Colonic mucosa (tissue), 4 donors: ENCODE measurements around the gene ACR. TPM values are rescaled to one million over a fixed set of nuclear protein-coding genes. Genes with fewer than 3 reads are reported as not detected.

ENCODE experiments used
- DNase-seq: peaks from one replicate; pipeline ENCODE4 v3.0.0-alpha.2; 2020
- H3K27ac ChIP-seq: fragments of 200-600 bp; one replicate; pipeline ENCODE4 v1.8.0; 2021
- H3K27me3 ChIP-seq: fragments of 200-600 bp; one replicate; pipeline ENCODE4 v1.8.0; 2021
- H3K36me3 ChIP-seq: fragments of 200-600 bp; one replicate; pipeline ENCODE4 v1.8.0; 2021
- H3K4me1 ChIP-seq: fragments of 200-600 bp; one replicate; pipeline ENCODE4 v1.8.0; 2021; ENCODE audit warnings: mild to moderate bottlenecking
- H3K4me3 ChIP-seq: fragments of 200-600 bp; one replicate; pipeline ENCODE4 v1.8.0; 2021
- H3K9ac ChIP-seq, 2 donors: one replicate each; pipeline ENCODE4 v1.7.0; 2013; ENCODE audit warnings: control low read depth in 2 of 2, low read depth in 2 of 2, low read length in 2 of 2
- H3K9me3 ChIP-seq: fragments of 200-600 bp; one replicate; pipeline ENCODE4 v1.8.0; 2021
- CTCF ChIP-seq: fragments of 200-600 bp; IDR thresholded peaks from one replicate; pipeline ENCODE4 v1.8.0; 2022; ENCODE audit warnings: antibody characterized with exemption, mild to moderate bottlenecking
- intact Hi-C: fragments of 100-400 bp; cut with DNase I; formaldehyde crosslinking; loops from one replicate; pipeline ENCODE4 v1.14.1; 2022
- total RNA-seq, 2 donors: library from RNA; stranded (reverse); fragmentation: NEBNext Ultra II Directional in 1 of 2; extraction: Animal tissue kit (Norgen Biotek cat#: 25700) in 1 of 2; gene quantifications; one replicate each; pipeline ENCODE4 v1.2.1, GENCODE V29; 2021
- donor health status: healthy.
- donor health status: DM: no; HTN: no; CAD: no.
- donor health status: DM: no; HTN: no; CAD: no.

Gene ACR
- total RNA-seq, 2 donors from 2014 or later = 0.77 to 0.80 TPM

DNA sequence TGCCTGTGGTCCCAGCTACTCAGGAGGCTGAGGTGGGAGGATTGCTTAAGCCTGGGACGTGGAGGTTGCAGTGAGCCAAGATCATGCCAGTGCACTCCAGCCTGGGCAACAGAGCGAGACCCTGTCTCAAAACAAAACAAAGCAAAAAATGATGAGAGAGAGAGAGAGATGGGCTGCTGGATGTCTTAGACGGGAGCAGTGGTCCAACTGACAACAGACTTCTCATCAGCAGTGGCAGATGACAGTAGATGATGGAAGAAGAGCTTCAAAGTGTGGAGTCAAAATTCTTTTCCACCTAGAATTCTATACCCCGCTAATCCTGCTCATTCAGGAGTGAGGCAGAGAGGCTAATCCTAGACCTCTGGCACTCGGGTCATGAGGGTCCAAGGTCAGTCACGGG lies 29.0 kb upstream of the ACR start:
- DNase-seq = no peak
- H3K36me3 ChIP-seq = no peaks in the 10 kb centered on the region
- no peaks in the 10 kb centered on the region for H3K4me1 ChIP-seq
- H3K4me3 ChIP-seq = no peak overlapping the region
- H3K27ac ChIP-seq = no peak overlapping the region
- H3K9me3 ChIP-seq = no peaks in the 10 kb centered on the region
- H3K27me3 ChIP-seq = no peaks in the 10 kb centered on the region
- intact Hi-C loops = no loop called here
- no peak overlapping the region for H3K9ac ChIP-seq
- no peak for TF ChIP-seq CTCF

DNA sequence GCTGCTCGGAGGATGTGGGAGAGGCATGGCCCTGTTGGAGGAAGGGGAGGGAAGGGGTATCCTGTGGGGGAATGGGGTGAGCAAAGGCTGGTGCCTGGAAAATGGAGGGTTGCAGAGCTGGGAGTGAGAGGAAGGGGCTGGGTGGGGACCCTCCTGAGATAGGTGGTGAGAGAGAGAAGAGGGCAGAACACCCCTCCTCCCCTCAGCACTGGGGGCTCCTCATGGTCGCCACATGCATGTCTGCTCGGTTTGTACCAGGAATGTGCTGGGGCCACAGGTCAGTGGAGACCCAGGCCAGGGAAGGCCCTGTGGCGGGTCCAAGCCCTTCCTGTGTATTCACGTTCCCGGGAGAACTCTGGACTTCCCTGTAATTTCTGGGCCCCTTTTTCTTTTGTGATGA lies 27.8 kb upstream of the ACR start:
- no peak for TF ChIP-seq CTCF
- intact Hi-C loops = no loop called here
- Histone ChIP-seq H3K36me3 (no peaks in the 10 kb centered on the region), H3K4me1 (no peaks in the 10 kb centered on the region), H3K27ac (no peak overlapping the region), H3K4me3 (no peak overlapping the region), H3K9me3 (no peaks in the 10 kb centered on the region), H3K27me3 (no peaks in the 10 kb centered on the region), H3K9ac (no peak overlapping the region)
- DNase-seq = no peak

- H3K27me3 ChIP-seq = no peaks in the 10 kb centered on the region
- intact Hi-C loops = no loop called here
- no peak for DNase-seq
- H3K36me3 ChIP-seq = no peaks in the 10 kb centered on the region
- no peak for TF ChIP-seq CTCF
- H3K4me1 ChIP-seq = no peaks in the 10 kb centered on the region
- H3K9me3 ChIP-seq = no peaks in the 10 kb centered on the region
- H3K4me3 ChIP-seq = no peak overlapping the region
- no peak overlapping the region for H3K27ac ChIP-seq
- H3K9ac ChIP-seq = no peak overlapping the region
These were observed 27.1 kb upstream of the ACR start for GRCh38 chr22:50710886-50711285.

DNA sequence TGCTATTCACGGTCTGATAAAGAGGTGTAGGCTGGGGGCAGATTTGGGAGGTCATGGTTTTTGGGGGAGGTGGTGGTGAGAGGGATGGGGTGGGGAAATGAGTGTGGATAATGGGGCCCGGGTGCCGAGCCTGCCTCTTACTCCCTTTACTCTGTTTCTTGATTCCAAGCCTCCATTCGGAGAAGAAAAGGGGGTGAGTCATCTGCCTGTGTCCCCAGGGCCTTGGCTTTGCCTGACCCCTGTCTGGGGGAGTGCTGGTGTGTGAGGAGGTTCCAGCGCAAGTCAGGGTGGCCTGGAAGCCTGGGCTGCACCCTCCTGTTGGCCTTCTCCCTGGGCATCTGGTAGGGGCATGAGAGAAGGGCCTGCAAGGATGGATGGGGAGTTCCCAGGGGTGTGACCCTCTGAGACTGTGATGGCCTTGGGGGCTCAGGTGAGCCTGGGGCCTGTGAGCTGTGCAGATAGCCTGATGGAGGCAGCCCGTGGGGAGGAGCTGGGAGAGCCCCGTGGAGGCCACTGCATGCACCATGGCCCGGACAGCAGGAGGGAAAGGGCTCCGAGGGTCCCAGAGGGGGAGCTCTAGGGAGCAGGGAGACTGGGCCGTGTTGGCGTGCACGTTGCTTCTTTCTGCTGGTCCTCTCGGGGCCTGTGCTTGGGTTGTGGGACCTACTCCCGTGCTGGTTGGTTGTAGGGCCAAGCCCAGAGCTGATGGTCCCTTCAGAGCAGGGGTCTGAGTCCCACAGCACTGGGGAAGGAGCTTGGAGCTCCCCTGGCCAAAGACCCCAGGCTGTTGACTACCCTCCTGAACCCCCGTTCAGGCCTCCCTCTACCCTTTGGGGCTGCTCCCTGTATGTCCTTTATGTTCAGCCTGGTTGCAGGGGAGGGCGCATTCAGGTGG lies 26.3 kb upstream of the ACR start:
- no peaks in the 10 kb centered on the region for H3K27me3 ChIP-seq
- intact Hi-C loops = no loop called here
- H3K36me3 ChIP-seq = no peaks in the 10 kb centered on the region
- H3K27ac ChIP-seq = no peak overlapping the region
- H3K4me1 ChIP-seq = no peaks in the 10 kb centered on the region
- H3K9ac ChIP-seq = no peak overlapping the region
- DNase-seq = no peak
- no peaks in the 10 kb centered on the region for H3K9me3 ChIP-seq
- no peak overlapping the region for H3K4me3 ChIP-seq
- TF ChIP-seq CTCF = no peak

DNA sequence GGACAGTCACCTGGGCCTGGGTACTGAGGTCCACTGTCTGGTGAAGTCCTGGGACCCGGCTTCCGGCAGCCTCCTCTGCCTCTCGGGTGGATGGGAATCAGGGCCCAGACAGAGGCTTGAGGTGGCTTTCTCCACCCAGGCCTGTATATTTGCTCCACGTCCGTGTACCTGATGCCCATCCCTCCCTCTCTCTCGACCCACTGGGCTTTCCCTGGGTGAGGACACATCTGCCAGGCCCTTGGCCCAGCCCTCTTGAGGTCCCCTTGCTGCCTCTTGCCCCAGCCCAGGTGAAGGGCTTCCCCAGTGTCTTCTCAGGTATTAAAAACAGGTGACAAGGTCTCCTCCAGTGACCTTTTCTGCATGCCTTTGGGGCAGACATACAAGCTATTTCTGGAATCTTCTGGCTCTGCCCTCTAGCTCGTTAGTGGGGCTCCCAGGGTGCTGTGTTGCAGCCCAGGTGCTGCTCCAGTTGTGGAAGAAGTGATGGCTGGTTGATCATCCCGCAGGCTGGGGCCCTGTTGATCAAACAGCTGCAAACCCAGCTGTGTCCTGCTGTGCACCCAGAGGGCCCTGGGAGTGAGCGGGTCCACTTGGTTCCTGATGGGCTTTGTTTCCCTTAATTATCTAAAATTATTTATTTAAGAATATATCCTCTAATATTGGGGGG lies 25.5 kb upstream of the ACR start:
- no peak overlapping the region for H3K4me3 ChIP-seq
- intact Hi-C loops = no loop called here
- no peak overlapping the region for H3K27ac ChIP-seq
- DNase-seq = no peak
- H3K9me3 ChIP-seq = no peaks in the 10 kb centered on the region
- no peaks in the 10 kb centered on the region for H3K27me3 ChIP-seq
- no peaks in the 10 kb centered on the region for H3K36me3 ChIP-seq
- no peak overlapping the region for H3K9ac ChIP-seq
- no peaks in the 10 kb centered on the region for H3K4me1 ChIP-seq
- no peak for TF ChIP-seq CTCF
